Chondrocyte (in vitro differentiated cells): ENCODE results near the gene SLC7A14. TPM values are rescaled to one million over a fixed set of nuclear protein-coding genes. Genes with fewer than 3 reads are reported as not detected.

Source experiments
- DNase-seq: peaks from one replicate; pipeline ENCODE4 v3.0.0; 2021; ENCODE audit warnings: mixed read lengths, low spot score
- H3K27ac Mint-ChIP-seq: one replicate; pipeline ENCODE4 v1.8.0; 2021; ENCODE audit warnings: mild to moderate bottlenecking, moderate library complexity, mixed read lengths; ENCODE audit not compliant: unreplicated experiment
- H3K27me3 Mint-ChIP-seq: 2 replicates; pipeline ENCODE4 v1.8.0; 2021; ENCODE audit warnings: low read depth, mixed read lengths
- H3K36me3 Mint-ChIP-seq: 2 replicates; pipeline ENCODE4 v1.8.0; 2021; ENCODE audit warnings: low read depth, mixed read lengths
- H3K4me1 Mint-ChIP-seq: 2 replicates; pipeline ENCODE4 v1.8.0; 2021; ENCODE audit warnings: low read depth, mild to moderate bottlenecking, mixed read lengths
- H3K4me3 Mint-ChIP-seq: one replicate; pipeline ENCODE4 v1.8.0; 2021; ENCODE audit warnings: mild to moderate bottlenecking, moderate library complexity, mixed read lengths; ENCODE audit not compliant: unreplicated experiment
- H3K9me3 Mint-ChIP-seq: 2 replicates; pipeline ENCODE4 v1.8.0; 2021; ENCODE audit warnings: low read depth, mixed read lengths
- total RNA-seq: library from RNA; stranded (reverse); gene quantifications from 3 replicates; pipeline ENCODE4 v1.2.1, GENCODE V29; 2021
- TF ChIP-seq, protein P1 (sequence below): fragments of 200-600 bp; sonication (generic); IDR thresholded peaks from 2 replicates; pipeline ENCODE4 v1.5.0; 2021; ENCODE audit warnings: antibody characterized with exemption, mild to moderate bottlenecking, moderate library complexity

The SLC7A14 gene
- total RNA-seq, 1 donor from 2014 or later, result 0.02 TPM

DNA sequence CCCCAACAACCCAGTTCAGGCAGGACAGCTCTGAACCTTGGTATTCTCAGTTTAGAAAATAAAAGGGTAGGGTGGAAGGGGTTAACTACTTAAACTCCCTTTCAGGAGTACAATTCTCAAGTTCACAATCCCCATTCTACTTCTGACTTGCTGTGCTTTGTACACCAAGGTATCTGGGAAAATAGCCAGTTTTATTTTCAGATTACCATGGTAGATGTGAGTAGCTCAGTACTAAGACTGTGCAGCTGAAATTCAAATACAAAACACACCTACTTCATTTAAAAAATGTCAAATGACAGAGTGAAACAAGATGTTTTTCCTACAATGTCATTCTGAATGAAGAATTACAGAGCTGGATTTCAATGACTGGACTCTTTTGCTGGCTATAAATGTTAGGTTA lies 27.4 kb downstream of the SLC7A14 start:
- H3K27ac Mint-ChIP-seq, result no peak overlapping the region
- H3K27me3 Mint-ChIP-seq, result no peaks in the 10 kb centered on the region
- H3K4me3 Mint-ChIP-seq, result no peak overlapping the region
- H3K36me3 Mint-ChIP-seq, result no peaks in the 10 kb centered on the region
- H3K4me1 Mint-ChIP-seq, result no peaks in the 10 kb centered on the region
- H3K9me3 Mint-ChIP-seq, result peaks cover 2% of the 10 kb centered on the region
- no peak for DNase-seq
- TF ChIP-seq, protein P1, sequence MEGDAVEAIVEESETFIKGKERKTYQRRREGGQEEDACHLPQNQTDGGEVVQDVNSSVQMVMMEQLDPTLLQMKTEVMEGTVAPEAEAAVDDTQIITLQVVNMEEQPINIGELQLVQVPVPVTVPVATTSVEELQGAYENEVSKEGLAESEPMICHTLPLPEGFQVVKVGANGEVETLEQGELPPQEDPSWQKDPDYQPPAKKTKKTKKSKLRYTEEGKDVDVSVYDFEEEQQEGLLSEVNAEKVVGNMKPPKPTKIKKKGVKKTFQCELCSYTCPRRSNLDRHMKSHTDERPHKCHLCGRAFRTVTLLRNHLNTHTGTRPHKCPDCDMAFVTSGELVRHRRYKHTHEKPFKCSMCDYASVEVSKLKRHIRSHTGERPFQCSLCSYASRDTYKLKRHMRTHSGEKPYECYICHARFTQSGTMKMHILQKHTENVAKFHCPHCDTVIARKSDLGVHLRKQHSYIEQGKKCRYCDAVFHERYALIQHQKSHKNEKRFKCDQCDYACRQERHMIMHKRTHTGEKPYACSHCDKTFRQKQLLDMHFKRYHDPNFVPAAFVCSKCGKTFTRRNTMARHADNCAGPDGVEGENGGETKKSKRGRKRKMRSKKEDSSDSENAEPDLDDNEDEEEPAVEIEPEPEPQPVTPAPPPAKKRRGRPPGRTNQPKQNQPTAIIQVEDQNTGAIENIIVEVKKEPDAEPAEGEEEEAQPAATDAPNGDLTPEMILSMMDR, result no peak

- H3K4me1 Mint-ChIP-seq, result no peaks in the 10 kb centered on the region
- no peak overlapping the region for H3K4me3 Mint-ChIP-seq
- H3K27me3 Mint-ChIP-seq, result no peaks in the 10 kb centered on the region
- H3K27ac Mint-ChIP-seq, result no peak overlapping the region
- TF ChIP-seq, protein P1, result no peak
- no peaks in the 10 kb centered on the region for H3K36me3 Mint-ChIP-seq
- DNase-seq, result no peak
- no peaks in the 10 kb centered on the region for H3K9me3 Mint-ChIP-seq
Observed at GRCh38 chr3:170555329-170555728, 30.5 kb downstream of the SLC7A14 start.

GRCh38 chr3:170553788-170554757 lies 31.8 kb downstream of the SLC7A14 start:
- no peak for DNase-seq
- TF ChIP-seq, protein P1, result peak; percentile 74
- H3K36me3 Mint-ChIP-seq, result no peaks in the 10 kb centered on the region

DNA sequence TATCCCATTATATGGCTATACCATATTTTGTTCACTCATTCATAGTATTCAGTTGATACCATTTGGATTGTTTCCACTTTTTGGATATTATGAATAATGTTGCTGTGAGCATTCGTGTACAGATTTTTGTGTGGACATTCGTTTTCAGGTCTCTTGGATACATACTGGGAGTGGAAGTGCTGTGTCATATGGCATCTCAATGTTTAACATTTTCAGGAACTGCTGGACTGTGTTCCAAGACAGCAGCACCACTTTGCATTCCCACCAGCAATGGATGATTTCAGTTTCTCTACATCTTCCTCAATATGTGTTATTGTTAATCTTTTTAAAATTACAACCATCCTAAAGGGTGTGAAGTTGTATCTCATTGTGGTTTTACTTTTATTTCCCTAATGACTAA lies 34.6 kb downstream of the SLC7A14 start:
- H3K36me3 Mint-ChIP-seq, result no peaks in the 10 kb centered on the region
- peaks cover 2% of the 10 kb centered on the region for H3K27me3 Mint-ChIP-seq
- H3K4me3 Mint-ChIP-seq, result no peak overlapping the region
- no peak overlapping the region for H3K27ac Mint-ChIP-seq
- TF ChIP-seq, protein P1, result no peak
- no peaks in the 10 kb centered on the region for H3K9me3 Mint-ChIP-seq
- H3K4me1 Mint-ChIP-seq, result no peaks in the 10 kb centered on the region
- DNase-seq, result no peak

More at GRCh38 chr3:170553788-170554757, 31.8 kb downstream of the SLC7A14 start:
- Mint-ChIP-seq H3K4me3 (no peak overlapping the region), H3K4me1 (no peaks in the 10 kb centered on the region), H3K9me3 (no peaks in the 10 kb centered on the region), H3K27me3 (no peaks in the 10 kb centered on the region), H3K27ac (no peak overlapping the region)

DNA sequence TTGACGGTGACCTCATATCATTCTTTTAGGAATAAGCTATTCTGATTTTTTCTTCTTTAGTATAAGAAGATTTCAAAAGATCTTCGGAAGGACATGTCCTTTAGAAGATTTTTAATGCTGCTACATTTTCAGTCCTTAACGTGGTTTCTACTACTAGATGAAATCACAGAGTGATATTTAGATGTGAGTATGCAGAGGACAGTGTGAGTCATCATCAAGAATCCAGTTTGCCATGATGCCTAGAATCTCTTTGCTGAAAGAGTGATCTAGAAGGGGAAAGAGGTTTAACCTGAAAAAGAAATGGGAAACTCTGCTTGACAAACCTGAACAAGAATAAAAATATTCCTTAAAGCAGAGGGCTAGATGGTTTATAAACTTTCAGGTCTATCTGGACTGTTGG lies 43.2 kb downstream of the SLC7A14 start:
- peaks cover 2% of the 10 kb centered on the region for H3K27me3 Mint-ChIP-seq
- TF ChIP-seq, protein P1, result no peak
- no peak overlapping the region for H3K27ac Mint-ChIP-seq
- H3K9me3 Mint-ChIP-seq, result no peaks in the 10 kb centered on the region
- no peaks in the 10 kb centered on the region for H3K4me1 Mint-ChIP-seq
- no peak overlapping the region for H3K4me3 Mint-ChIP-seq
- DNase-seq, result no peak
- no peaks in the 10 kb centered on the region for H3K36me3 Mint-ChIP-seq
